H1 (cell line): ENCODE measurements around the gene SLC30A10. TPM values are rescaled to one million over a fixed set of nuclear protein-coding genes. Genes with fewer than 3 reads are reported as not detected.

Experiments used
- CTCF ChIA-PET: fragments of 300-600 bp; sonication (Branson Sonifier 250); formaldehyde crosslinking; loops from one replicate; lab custom pipeline; 2021; ENCODE audit not compliant: partially characterized antibody; lab: Charles Lee
- POLR2A ChIA-PET: fragments of 300-600 bp; sonication (Branson Sonifier 250); formaldehyde crosslinking; loops from one replicate; lab custom pipeline; 2021; ENCODE audit warnings: inconsistent platforms; ENCODE audit not compliant: partially characterized antibody; lab: Charles Lee
- DNase-seq, 2 experiments: peaks; one replicate each; pipeline versions ENCODE4 v3.0.0 to v3.0.0-alpha.2; 2010 to 2022; ENCODE audit warnings: low spot score in 2 of 2, low read depth in 1 of 2, mixed read lengths in 1 of 2
- FAIRE-seq: peaks from 2 replicates; lab custom pipeline; 2011; peaks lifted over from hg19 to GRCh38; lab: Jason Lieb, UNC
- H2AFZ ChIP-seq: 2 replicates; pipeline ENCODE4 v1.8.1; 2012; ENCODE audit warnings: low read length, inconsistent platforms
- H2AK5ac ChIP-seq: 2 replicates; pipeline ENCODE4 v1.6.1; 2013; ENCODE audit warnings: low read depth, low read length
- H2BK120ac ChIP-seq: replicated peaks from 2 replicates; pipeline ENCODE3; 2013; ENCODE audit warnings: low read depth, low read length, inconsistent platforms
- H2BK12ac ChIP-seq: 2 replicates; pipeline ENCODE4 v1.6.1; 2013; ENCODE audit warnings: low read depth, low read length
- H2BK15ac ChIP-seq: 2 replicates; pipeline ENCODE4 v1.6.1; 2013; ENCODE audit warnings: low read length
- H2BK20ac ChIP-seq: 2 replicates; pipeline ENCODE4 v1.6.1; 2013; ENCODE audit warnings: low read length
- H2BK5ac ChIP-seq: 2 replicates; pipeline ENCODE4 v1.6.1; 2013; ENCODE audit warnings: low read depth, low read length
- H3K14ac ChIP-seq: 2 replicates; pipeline ENCODE4 v1.6.1; 2013; ENCODE audit warnings: inconsistent platforms; ENCODE audit not compliant: insufficient read length
- H3K18ac ChIP-seq: 2 replicates; pipeline ENCODE4 v1.6.1; 2013; ENCODE audit warnings: low read length; ENCODE audit errors: extremely low read depth
- H3K23ac ChIP-seq: 2 replicates; pipeline ENCODE4 v1.6.1; 2013; ENCODE audit warnings: inconsistent platforms; ENCODE audit not compliant: insufficient read length
- H3K23me2 ChIP-seq: 2 replicates; pipeline ENCODE4 v1.6.1; 2013; ENCODE audit warnings: low read depth, low read length
- H3K27ac ChIP-seq: 2 replicates; pipeline ENCODE4 v1.6.1; 2011; ENCODE audit warnings: low read depth, low read length, inconsistent platforms
- H3K27me3 ChIP-seq, 4 experiments: replicated peaks in 1 of 4; 1 replicate in 1 of 4; 2 replicates in 3 of 4; pipeline versions ENCODE4 v1.6.1 to v1.8.1; 2011 to 2013; ENCODE audit warnings: low read length in 3 of 4, mild to moderate bottlenecking in 3 of 4, inconsistent platforms in 2 of 4, mixed read lengths in 2 of 4, moderate library complexity in 1 of 4; ENCODE audit not compliant: control insufficient read depth in 3 of 4, insufficient read depth in 3 of 4; ENCODE audit errors: extremely low read depth in 1 of 4
- H3K36me3 ChIP-seq, 4 experiments: 2 replicates each; pipeline versions ENCODE4 v1.6.1 to v1.8.1; 2011 to 2013; ENCODE audit warnings: mild to moderate bottlenecking in 4 of 4, low read length in 3 of 4, moderate library complexity in 2 of 4, control low read depth in 1 of 4, inconsistent platforms in 1 of 4; ENCODE audit not compliant: insufficient read depth in 4 of 4, control insufficient read depth in 2 of 4
- H3K4ac ChIP-seq: replicated peaks from 2 replicates; pipeline ENCODE3; 2013; ENCODE audit warnings: low read length, low read depth, mixed read lengths, inconsistent platforms; ENCODE audit not compliant: insufficient read length
- H3K4me1 ChIP-seq, 4 experiments: replicated peaks in 1 of 4; 1 replicate in 1 of 4; 2 replicates in 3 of 4; pipeline versions ENCODE4 v1.6.1 to v1.8.1; 2011 to 2013; ENCODE audit warnings: low read length in 3 of 4, inconsistent platforms in 2 of 4, mixed read lengths in 1 of 4; ENCODE audit not compliant: insufficient read depth in 4 of 4, control insufficient read depth in 3 of 4
- H3K4me2 ChIP-seq, 2 experiments: 2 replicates each; pipeline versions ENCODE4 v1.6.1 to v1.8.1; 2011 to 2013; ENCODE audit warnings: low read depth in 2 of 2, low read length in 2 of 2, control low read depth in 1 of 2, inconsistent platforms in 1 of 2, mild to moderate bottlenecking in 1 of 2; ENCODE audit not compliant: insufficient read depth in 1 of 2
- H3K4me3 ChIP-seq, 4 experiments: fragments of 200-600, 300-600 bp in 1 of 4; sonication (generic), shearing (Covaris generic), sonication (Bioruptor Twin) in 1 of 4; 2 replicates each; pipeline versions ENCODE4 v1.5.1 to v1.8.1; 2011 to 2016; ENCODE audit warnings: low read length in 4 of 4, low read depth in 3 of 4, control low read depth in 2 of 4, inconsistent platforms in 2 of 4, mild to moderate bottlenecking in 2 of 4, mixed read lengths in 1 of 4, moderate library complexity in 1 of 4; ENCODE audit not compliant: insufficient read depth in 2 of 4; ENCODE audit errors: extremely low read depth in 1 of 4
- H3K56ac ChIP-seq: replicated peaks from 2 replicates; pipeline ENCODE3; 2013; ENCODE audit warnings: low read depth, mild to moderate bottlenecking, mixed read lengths, low read length, inconsistent platforms; ENCODE audit not compliant: insufficient read length
- H3K79me1 ChIP-seq: 2 replicates; pipeline ENCODE4 v1.6.1; 2013; ENCODE audit warnings: low read depth, low read length, control low read depth
- H3K79me2 ChIP-seq, 2 experiments: 2 replicates each; pipeline versions ENCODE4 v1.6.1 to v1.8.1; 2012 to 2013; ENCODE audit warnings: low read length in 2 of 2, mild to moderate bottlenecking in 2 of 2, inconsistent platforms in 1 of 2; ENCODE audit not compliant: insufficient read depth in 2 of 2, control insufficient read depth in 1 of 2
- H3K9ac ChIP-seq, 4 experiments: replicated peaks in 1 of 4; 1 replicate in 1 of 4; 2 replicates in 3 of 4; pipeline versions ENCODE4 v1.6.1 to v1.8.1; 2011 to 2013; ENCODE audit warnings: low read depth in 3 of 4, low read length in 3 of 4, control low read depth in 2 of 4, mild to moderate bottlenecking in 2 of 4, moderate library complexity in 2 of 4, inconsistent platforms in 1 of 4; ENCODE audit errors: extremely low read depth in 1 of 4
- H3K9me3 ChIP-seq, 2 experiments: 2 replicates each; pipeline versions ENCODE4 v1.6.1 to v1.8.1; 2012 to 2013; ENCODE audit warnings: mild to moderate bottlenecking in 2 of 2, moderate library complexity in 2 of 2, control low read depth in 1 of 2, inconsistent platforms in 1 of 2, low read depth in 1 of 2, low read length in 1 of 2, mixed read lengths in 1 of 2; ENCODE audit not compliant: insufficient read depth in 2 of 2
- H4K20me1 ChIP-seq, 2 experiments: replicated peaks in 1 of 2; 2 replicates each; pipeline versions ENCODE3 to v1.8.1; 2011 to 2013; ENCODE audit warnings: inconsistent platforms in 2 of 2, low read length in 2 of 2, mild to moderate bottlenecking in 1 of 2; ENCODE audit not compliant: insufficient read depth in 2 of 2, control insufficient read depth in 1 of 2
- H4K5ac ChIP-seq: 2 replicates; pipeline ENCODE4 v1.6.1; 2013; ENCODE audit warnings: low read length, low read depth, mixed read lengths, inconsistent platforms; ENCODE audit not compliant: insufficient read length
- H4K8ac ChIP-seq: 2 replicates; pipeline ENCODE4 v1.8.0; 2013; ENCODE audit warnings: mild to moderate bottlenecking, moderate library complexity, low read length, inconsistent platforms; ENCODE audit not compliant: insufficient read depth; ENCODE audit errors: extremely low read depth
- H4K91ac ChIP-seq: replicated peaks from 2 replicates; pipeline ENCODE3; 2013; ENCODE audit warnings: low read length, mixed read lengths, inconsistent platforms; ENCODE audit not compliant: insufficient read length
- CREB1 ChIP-seq: IDR thresholded peaks from 2 replicates; pipeline ENCODE4 v1.6.1; 2012; ENCODE audit warnings: inconsistent platforms
- EGR1 ChIP-seq: IDR thresholded peaks from 2 replicates; pipeline ENCODE4 v1.6.1; 2011; ENCODE audit warnings: low read depth, low read length, borderline replicate concordance
- EZH2 ChIP-seq: fragments of 200-600 bp; sonication (generic); IDR thresholded peaks from 2 replicates; pipeline ENCODE4 v1.7.1; 2012; ENCODE audit warnings: low read depth, mild to moderate bottlenecking, moderate library complexity, low read length, inconsistent platforms; ENCODE audit not compliant: severe bottlenecking
- KDM1A ChIP-seq: fragments of 200-600, 300-600 bp; sonication (generic); IDR thresholded peaks from 2 replicates; pipeline ENCODE4 v1.7.1; 2016; ENCODE audit warnings: mild to moderate bottlenecking, low read length, borderline replicate concordance
- NRF1 ChIP-seq: IDR thresholded peaks from 2 replicates; pipeline ENCODE4 v1.6.1; 2011; ENCODE audit warnings: mild to moderate bottlenecking, low read depth, low read length, improper control_type of control experiment
- RNF2 ChIP-seq: fragments of 200-900, 300-1000 bp; sonication (generic); IDR thresholded peaks from 2 replicates; pipeline ENCODE4 v1.7.1; 2016; ENCODE audit warnings: borderline replicate concordance, low read depth, mild to moderate bottlenecking, antibody characterized with exemption, low read length; ENCODE audit not compliant: poor library complexity, severe bottlenecking; ENCODE audit errors: missing control alignments
- SIX5 ChIP-seq: IDR thresholded peaks from 2 replicates; pipeline ENCODE4 v1.6.1; 2011; ENCODE audit warnings: mild to moderate bottlenecking, low read depth, low read length
- SP1 ChIP-seq: IDR thresholded peaks from 2 replicates; pipeline ENCODE4 v1.6.1; 2011; ENCODE audit warnings: low read depth, low read length
- SP2 ChIP-seq: IDR thresholded peaks from 2 replicates; pipeline ENCODE4 v1.6.1; 2012; ENCODE audit warnings: mild to moderate bottlenecking, low read length, inconsistent platforms
- TEAD4 ChIP-seq: IDR thresholded peaks from 2 replicates; pipeline ENCODE4 v1.6.1; 2012; ENCODE audit warnings: low read depth, low read length, inconsistent platforms, mixed read lengths
- WGBS, 2 experiments: shearing (Covaris generic) in 1 of 2; methylation state at CpG; one replicate each; pipeline versions ENCODE4 v1.1.6 to v1.1.7; 2013 to 2015; ENCODE audit warnings: low lambda C conversion rate in 2 of 2, mixed read lengths in 2 of 2, inconsistent platforms in 1 of 2, low coverage in 1 of 2, missing lambda C conversion rate in 1 of 2; ENCODE audit not compliant: insufficient replicate concordance in 2 of 2, insufficient coverage in 1 of 2, insufficient read length in 1 of 2; ENCODE audit errors: extremely low coverage in 1 of 2, missing lambda C conversion rate in 1 of 2; 5-methylcytosine and 5-hydroxymethylcytosine counted together
- polyA plus RNA-seq, 7 experiments: library from polyadenylated mRNA; depleted of rRNA in 3 of 7; stranded (reverse) in 5 of 7; unstranded in 2 of 7; fragments of >200 nt in 5 of 7; fragments of 200-250 nt in 2 of 7; gene quantifications; 1 replicate in 5 of 7; 2 replicates in 1 of 7; 4 replicates in 1 of 7; pipeline versions ENCODE4 v1.2.1 to v1.2.3, GENCODE V29; 2011 to 2013; ENCODE audit warnings: missing spikeins in 2 of 7, mixed read lengths in 2 of 7
- total RNA-seq: library from RNA; stranded (reverse); fragmentation: NEBNext Ultra II Directional; extraction: Animal tissue kit (Norgen Biotek cat#: 25700); gene quantifications from 2 replicates; pipeline ENCODE4 v1.2.1, GENCODE V29; 2021
- TF ChIP-seq, protein P1 (sequence below): IDR thresholded peaks from 2 replicates; pipeline ENCODE4 v1.6.1; 2011; ENCODE audit warnings: low read length, improper control_type of control experiment

Gene SLC30A10
- total and polyA plus RNA-seq, 2 of the 8 experiments (the other 6 are each of a cell fraction or from before 2014, with no cell fraction given) = 0.23 to 0.61 TPM

DNA sequence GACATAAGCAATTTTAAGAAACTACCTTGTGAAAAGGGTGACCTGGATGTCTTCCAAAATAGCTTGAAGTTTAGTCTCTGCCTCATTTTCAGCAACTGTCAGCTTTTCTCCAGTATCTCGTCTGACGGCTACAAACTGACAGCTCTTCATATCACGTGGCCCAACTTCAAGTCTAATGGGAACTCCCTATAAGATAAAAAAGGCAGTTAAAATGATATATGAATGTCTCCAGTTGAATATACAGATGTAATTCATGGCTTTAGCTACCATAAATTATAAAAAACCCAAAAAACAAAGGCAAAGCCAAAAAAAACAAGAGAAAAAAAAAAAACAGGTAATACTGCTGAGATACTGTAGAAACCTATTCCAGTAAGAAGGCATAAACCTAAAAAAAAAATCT lies 44.9 kb upstream of the SLC30A10 start:
- WGBS, 2 experiments = 94% methylated on average over 3 of the region's 3 CpGs; no CpG with 5 or more reads in 1 of the 2 experiments
- CTCF ChIA-PET = no interaction called here

More for the DNA sequence above, 44.9 kb upstream of the SLC30A10 start:
- H4K91ac ChIP-seq = no peak overlapping the region
- H2BK5ac ChIP-seq = no peak overlapping the region
- no peak overlapping the region for H3K27ac ChIP-seq
- H3K27me3 ChIP-seq = peaks cover 0 to 1% (median 0%) of the 10 kb centered on the region in 4 experiments; a peak in 1 of 7 replicates
- no peak overlapping the region for H3K23ac ChIP-seq
- POLR2A ChIA-PET = interaction anchor here (0.5 kb wide), 1 partner anchor 195 kb away, joined by 3 read pairs; no protein-coding TSS in a partner anchor
- H2BK12ac ChIP-seq = no peak overlapping the region
- no peaks in the 10 kb centered on the region for H3K79me2 ChIP-seq
- H3K4me3 ChIP-seq = no peak overlapping the region
- no peak overlapping the region for H2BK20ac ChIP-seq
- H3K4me2 ChIP-seq = no peak overlapping the region
- TF ChIP-seq RNF2 = no peak
- TF ChIP-seq TEAD4 = no peak
- no peak for TF ChIP-seq CREB1
- TF ChIP-seq NRF1 = no peak
- TF ChIP-seq SP1 = no peak
- no peak for TF ChIP-seq SIX5
- TF ChIP-seq KDM1A = no peak
- TF ChIP-seq, protein P1, sequence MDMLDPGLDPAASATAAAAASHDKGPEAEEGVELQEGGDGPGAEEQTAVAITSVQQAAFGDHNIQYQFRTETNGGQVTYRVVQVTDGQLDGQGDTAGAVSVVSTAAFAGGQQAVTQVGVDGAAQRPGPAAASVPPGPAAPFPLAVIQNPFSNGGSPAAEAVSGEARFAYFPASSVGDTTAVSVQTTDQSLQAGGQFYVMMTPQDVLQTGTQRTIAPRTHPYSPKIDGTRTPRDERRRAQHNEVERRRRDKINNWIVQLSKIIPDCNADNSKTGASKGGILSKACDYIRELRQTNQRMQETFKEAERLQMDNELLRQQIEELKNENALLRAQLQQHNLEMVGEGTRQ = no peak
- TF ChIP-seq EZH2 = no peak
- no peak for TF ChIP-seq EGR1
- TF ChIP-seq SP2 = no peak
- TF ChIP-seq, all 59 proteins: peak for 0
- H3K14ac ChIP-seq = no peak overlapping the region
- no peak overlapping the region for H2BK120ac ChIP-seq
- no peak overlapping the region for H4K5ac ChIP-seq
- H4K8ac ChIP-seq = no peak overlapping the region
- FAIRE-seq = no peak
- no peak overlapping the region for H3K9ac ChIP-seq
- H3K56ac ChIP-seq = no peak overlapping the region
- no peak overlapping the region for H3K4ac ChIP-seq
- H2AFZ ChIP-seq = no peak overlapping the region
- H3K9me3 ChIP-seq = no peaks in the 10 kb centered on the region
- H4K20me1 ChIP-seq = no peaks in the 10 kb centered on the region
- H3K36me3 ChIP-seq = peaks cover 0 to 33% (median 7%) of the 10 kb centered on the region in 4 experiments; a peak in 3 of 8 replicates
- no peak for DNase-seq
- no peaks in the 10 kb centered on the region for H3K4me1 ChIP-seq
- H3K18ac ChIP-seq = no peak overlapping the region
- no peak overlapping the region for H2AK5ac ChIP-seq
- no peaks in the 10 kb centered on the region for H3K23me2 ChIP-seq
- no peak overlapping the region for H2BK15ac ChIP-seq
- H3K79me1 ChIP-seq = no peaks in the 10 kb centered on the region
